H9 (cell line): ENCODE measurements around the gene PPT1. TPM values are rescaled to one million over a fixed set of nuclear protein-coding genes. Genes with fewer than 3 reads are reported as not detected.

ENCODE experiments used
- DNase-seq: peaks from one replicate; pipeline ENCODE4 v3.0.0-alpha.2; 2017
- H2AFZ ChIP-seq: one replicate; pipeline ENCODE4 v1.6.1; 2013; ENCODE audit warnings: mild to moderate bottlenecking, low read length, control low read depth, moderate library complexity
- H2AK5ac ChIP-seq: 2 replicates; pipeline ENCODE4 v1.6.1; 2013; ENCODE audit warnings: low read length, control low read depth, mixed read lengths; ENCODE audit not compliant: insufficient read length
- H2BK120ac ChIP-seq: one replicate; pipeline ENCODE4 v1.6.1; 2013; ENCODE audit warnings: low read depth, mild to moderate bottlenecking, low read length, control low read depth, inconsistent platforms; ENCODE audit not compliant: poor library complexity, severe bottlenecking
- H2BK12ac ChIP-seq: 2 replicates; pipeline ENCODE4 v1.6.1; 2013; ENCODE audit warnings: low read length, control low read depth, mixed read lengths, low read depth; ENCODE audit not compliant: insufficient read length
- H2BK15ac ChIP-seq: 2 replicates; pipeline ENCODE4 v1.6.1; 2013; ENCODE audit warnings: low read depth, low read length, control low read depth
- H2BK20ac ChIP-seq: one replicate; pipeline ENCODE4 v1.6.1; 2013; ENCODE audit warnings: low read depth, mild to moderate bottlenecking, low read length, control low read depth, inconsistent platforms; ENCODE audit not compliant: poor library complexity, severe bottlenecking
- H2BK5ac ChIP-seq: 2 replicates; pipeline ENCODE4 v1.6.1; 2013; ENCODE audit warnings: low read length, control low read depth, mixed read lengths; ENCODE audit not compliant: insufficient read length
- H3K14ac ChIP-seq: 2 replicates; pipeline ENCODE4 v1.6.1; 2013; ENCODE audit warnings: low read length, control low read depth; ENCODE audit not compliant: insufficient read depth
- H3K18ac ChIP-seq: 2 replicates; pipeline ENCODE4 v1.6.1; 2013; ENCODE audit warnings: low read depth, mild to moderate bottlenecking, mixed read lengths, low read length, control low read depth; ENCODE audit not compliant: insufficient read length
- H3K23ac ChIP-seq: 2 replicates; pipeline ENCODE4 v1.6.1; 2013; ENCODE audit warnings: low read length, control low read depth, mixed read lengths, low read depth; ENCODE audit not compliant: insufficient read length
- H3K23me2 ChIP-seq: 2 replicates; pipeline ENCODE4 v1.6.1; 2013; ENCODE audit warnings: low read depth, mild to moderate bottlenecking, mixed read lengths, low read length, control low read depth; ENCODE audit not compliant: insufficient read length, poor library complexity, severe bottlenecking
- H3K27ac ChIP-seq: 2 replicates; pipeline ENCODE4 v1.5.1; 2013; ENCODE audit warnings: low read length, control low read depth, mixed read lengths, low read depth; ENCODE audit not compliant: insufficient read length
- H3K27me3 ChIP-seq: 2 replicates; pipeline ENCODE4 v1.6.1; 2013; ENCODE audit warnings: low read length, control low read depth, inconsistent platforms; ENCODE audit not compliant: insufficient read depth
- H3K4ac ChIP-seq: 2 replicates; pipeline ENCODE4 v1.6.1; 2013; ENCODE audit warnings: low read depth, mild to moderate bottlenecking, control low read depth, inconsistent platforms, low read length, moderate library complexity
- H3K4me1 ChIP-seq: 2 replicates; pipeline ENCODE4 v1.6.1; 2013; ENCODE audit warnings: low read length, control low read depth, inconsistent platforms; ENCODE audit not compliant: insufficient read depth
- H3K4me2 ChIP-seq: 2 replicates; pipeline ENCODE4 v1.6.1; 2013; ENCODE audit warnings: low read length, control low read depth, mixed read lengths; ENCODE audit not compliant: insufficient read length, insufficient read depth
- H3K56ac ChIP-seq: 2 replicates; pipeline ENCODE4 v1.6.1; 2013; ENCODE audit warnings: low read depth, mild to moderate bottlenecking, mixed read lengths, low read length, control low read depth; ENCODE audit not compliant: insufficient read length
- H3K79me1 ChIP-seq: 2 replicates; pipeline ENCODE4 v1.6.1; 2013; ENCODE audit warnings: low read depth, mild to moderate bottlenecking, moderate library complexity, low read length, control low read depth, inconsistent platforms; ENCODE audit not compliant: insufficient read depth, poor library complexity, severe bottlenecking
- H3K79me2 ChIP-seq: 2 replicates; pipeline ENCODE4 v1.6.1; 2013; ENCODE audit warnings: low read length, control low read depth, inconsistent platforms; ENCODE audit not compliant: insufficient read depth
- H3K9ac ChIP-seq: 2 replicates; pipeline ENCODE4 v1.6.1; 2013; ENCODE audit warnings: low read length, control low read depth, mixed read lengths; ENCODE audit not compliant: insufficient read length; ENCODE audit errors: extremely low read depth
- H3K9me3 ChIP-seq: one replicate; pipeline ENCODE4 v1.6.1; 2013; ENCODE audit warnings: low read depth, low read length, inconsistent platforms; ENCODE audit not compliant: control insufficient read depth
- H3T11ph ChIP-seq: one replicate; pipeline ENCODE4 v1.6.1; 2013; ENCODE audit warnings: mild to moderate bottlenecking, low read length, control low read depth, inconsistent platforms
- H4K20me1 ChIP-seq: one replicate; pipeline ENCODE4 v1.6.1; 2013; ENCODE audit not compliant: control insufficient read depth, insufficient read length, insufficient read depth
- H4K5ac ChIP-seq: 2 replicates; pipeline ENCODE4 v1.6.1; 2013; ENCODE audit warnings: low read depth, mild to moderate bottlenecking, mixed read lengths, low read length, control low read depth; ENCODE audit not compliant: insufficient read length
- H4K8ac ChIP-seq: replicated peaks from 2 replicates; pipeline ENCODE4 v1.6.1; 2013; ENCODE audit warnings: low read length, control low read depth, mixed read lengths, low read depth; ENCODE audit not compliant: insufficient read length
- H4K91ac ChIP-seq: 2 replicates; pipeline ENCODE4 v1.6.1; 2013; ENCODE audit warnings: low read depth, mild to moderate bottlenecking, moderate library complexity, mixed read lengths, low read length, control low read depth; ENCODE audit not compliant: insufficient read length
- H3K27ac Mint-ChIP-seq, 3 experiments: 2 replicates in 2 of 3; 3 replicates in 1 of 3; pipeline ENCODE4 v1.8.0; 2020 to 2021; ENCODE audit warnings: mixed read lengths in 3 of 3, mild to moderate bottlenecking in 1 of 3, moderate library complexity in 1 of 3
- H3K27me3 Mint-ChIP-seq: 2 replicates; pipeline ENCODE4 v1.8.0; 2021; ENCODE audit warnings: low read depth, mild to moderate bottlenecking, moderate library complexity, mixed read lengths
- H3K36me3 Mint-ChIP-seq, 3 experiments: 2 replicates in 2 of 3; 3 replicates in 1 of 3; pipeline ENCODE4 v1.8.0; 2020 to 2021; ENCODE audit warnings: low read depth in 3 of 3, mixed read lengths in 3 of 3; ENCODE audit not compliant: insufficient read depth in 1 of 3
- H3K4me1 Mint-ChIP-seq, 2 experiments: 2 replicates each; pipeline ENCODE4 v1.8.0; 2020; ENCODE audit warnings: mixed read lengths in 2 of 2
- H3K4me3 Mint-ChIP-seq, 2 experiments: 2 replicates in 1 of 2; 3 replicates in 1 of 2; pipeline ENCODE4 v1.8.0; 2020 to 2021; ENCODE audit warnings: mild to moderate bottlenecking in 2 of 2, mixed read lengths in 2 of 2, moderate library complexity in 1 of 2
- H3K9me3 Mint-ChIP-seq, 2 experiments: 2 replicates in 1 of 2; 3 replicates in 1 of 2; pipeline ENCODE4 v1.8.0; 2020; ENCODE audit warnings: mild to moderate bottlenecking in 2 of 2, mixed read lengths in 2 of 2, moderate library complexity in 1 of 2
- WGBS: extraction: QIAGEN DNeasy Blood & Tissue Kit; methylation state at CpG from one replicate; pipeline ENCODE4 v1.1.7; 2013; ENCODE audit warnings: missing lambda C conversion rate, low lambda C conversion rate, mixed read lengths; ENCODE audit not compliant: insufficient read length; ENCODE audit errors: extremely low coverage; 5-methylcytosine and 5-hydroxymethylcytosine counted together
- total RNA-seq: library from RNA; stranded (reverse); gene quantifications from 2 replicates; pipeline ENCODE4 v1.2.1, GENCODE V29; 2021
- TF ChIP-seq, protein P1 (sequence below): fragments of 200-600 bp; sonication (generic); conservative IDR thresholded peaks from 3 replicates; pipeline ENCODE4 v1.8.0; 2021; ENCODE audit warnings: antibody characterized with exemption, mild to moderate bottlenecking

PPT1 gene
- total RNA-seq, 1 experiment from 2014 or later: 109 TPM

DNA sequence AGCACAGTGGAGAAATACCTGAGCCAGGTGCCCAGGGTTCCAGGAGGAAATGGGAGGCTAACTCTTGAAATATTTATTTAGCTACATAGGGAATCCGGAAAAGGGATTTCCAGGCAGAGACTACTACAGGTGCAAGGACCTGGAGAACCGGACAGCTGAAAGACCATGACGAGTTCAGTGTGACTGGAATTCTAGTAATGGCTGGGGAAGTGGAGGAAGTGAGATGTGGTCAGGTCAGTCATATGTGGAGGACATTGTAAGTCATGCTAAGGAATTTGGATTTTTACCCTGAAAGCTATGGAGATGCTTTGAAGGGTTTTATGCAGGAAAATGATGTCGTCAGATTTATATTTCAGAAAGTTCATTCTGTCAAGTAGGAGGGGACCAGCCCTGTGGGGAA lies 54.7 kb downstream of the PPT1 start:
- Histone ChIP-seq H3K4me2 (no peak overlapping the region), H3K23me2 (peaks cover 14% of the 10 kb centered on the region), H3K56ac (no peak overlapping the region), H3K27me3 (no peaks in the 10 kb centered on the region), H3T11ph (no peak overlapping the region), H3K9ac (no peak overlapping the region), H4K20me1 (no peaks in the 10 kb centered on the region), H3K14ac (no peak overlapping the region), H2AFZ (no peak overlapping the region), H2AK5ac (no peak overlapping the region), H2BK12ac (no peak overlapping the region), H3K18ac (no peak overlapping the region), H4K8ac (no peak overlapping the region), H3K4me1 (no peaks in the 10 kb centered on the region; the same call in none of the 2 replicates), H3K23ac (no peak overlapping the region), H3K4ac (no peak overlapping the region), H2BK120ac (no peak overlapping the region), H3K79me2 (peaks cover 30% of the 10 kb centered on the region), H3K9me3 (no peaks in the 10 kb centered on the region), H3K79me1 (peaks cover 10% of the 10 kb centered on the region), H2BK20ac (no peak overlapping the region), H2BK15ac (no peak overlapping the region), H4K5ac (no peak overlapping the region), H3K27ac (no peak overlapping the region), H2BK5ac (no peak overlapping the region), H4K91ac (no peak overlapping the region)
- no peak for DNase-seq
- WGBS: no CpG with 5 or more reads among the region's 4 CpGs
- TF ChIP-seq, protein P1, sequence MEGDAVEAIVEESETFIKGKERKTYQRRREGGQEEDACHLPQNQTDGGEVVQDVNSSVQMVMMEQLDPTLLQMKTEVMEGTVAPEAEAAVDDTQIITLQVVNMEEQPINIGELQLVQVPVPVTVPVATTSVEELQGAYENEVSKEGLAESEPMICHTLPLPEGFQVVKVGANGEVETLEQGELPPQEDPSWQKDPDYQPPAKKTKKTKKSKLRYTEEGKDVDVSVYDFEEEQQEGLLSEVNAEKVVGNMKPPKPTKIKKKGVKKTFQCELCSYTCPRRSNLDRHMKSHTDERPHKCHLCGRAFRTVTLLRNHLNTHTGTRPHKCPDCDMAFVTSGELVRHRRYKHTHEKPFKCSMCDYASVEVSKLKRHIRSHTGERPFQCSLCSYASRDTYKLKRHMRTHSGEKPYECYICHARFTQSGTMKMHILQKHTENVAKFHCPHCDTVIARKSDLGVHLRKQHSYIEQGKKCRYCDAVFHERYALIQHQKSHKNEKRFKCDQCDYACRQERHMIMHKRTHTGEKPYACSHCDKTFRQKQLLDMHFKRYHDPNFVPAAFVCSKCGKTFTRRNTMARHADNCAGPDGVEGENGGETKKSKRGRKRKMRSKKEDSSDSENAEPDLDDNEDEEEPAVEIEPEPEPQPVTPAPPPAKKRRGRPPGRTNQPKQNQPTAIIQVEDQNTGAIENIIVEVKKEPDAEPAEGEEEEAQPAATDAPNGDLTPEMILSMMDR: no peak
- H3K4me3 Mint-ChIP-seq: peak overlapping the region; percentile 34 to 94
- no peaks in the 10 kb centered on the region for H3K9me3 Mint-ChIP-seq
- H3K27ac Mint-ChIP-seq: peak overlapping the region in 1 of 3 experiments; percentile 54; a peak in 1 of 7 replicates
- no peaks in the 10 kb centered on the region for H3K27me3 Mint-ChIP-seq
- H3K36me3 Mint-ChIP-seq: peaks cover 15 to 32% (median 17%) of the 10 kb centered on the region in 3 experiments
- peaks cover 15 to 23% of the 10 kb centered on the region in 2 experiments for H3K4me1 Mint-ChIP-seq
